ENCODE measurements around the gene NUP210.

- no peak for TF ChIP-seq BHLHE40 (IDR thresholded peaks at IDR 0.05; ENCODE audit: borderline replicate concordance)
- no peak for TF ChIP-seq FOXK2 (IDR thresholded peaks at IDR 0.05)
- TF ChIP-seq HDGF (IDR thresholded peaks at IDR 0.05; ENCODE audit: borderline replicate concordance), result no peak
- TF ChIP-seq LEF1 (IDR thresholded peaks at IDR 0.05; ENCODE audit: borderline replicate concordance), result no peak
- TF ChIP-seq SP1 (IDR thresholded peaks at IDR 0.05), result no peak
- TF ChIP-seq NFRKB (IDR thresholded peaks at IDR 0.05), result no peak
These were observed 50.1 kb downstream of the NUP210 start for GRCh38 chr3:13370055-13370454.

All from HEK293T (cell line).